OCI-LY3 (cell line): ENCODE data around the gene MX1.

Source experiments
- CTCF ChIP-seq: fragments of 200-600, 300-600 bp; sonication (generic); IDR thresholded peaks from 2 replicates; pipeline ENCODE4 v1.5.1; 2014; ENCODE audit warnings: antibody characterized with exemption, low read length, low read depth
- EZH2phosphoT487 ChIP-seq: fragments of 200-600 bp; shearing (Covaris generic); IDR thresholded peaks from 2 replicates; pipeline ENCODE4 v1.6.1; 2018; ENCODE audit warnings: antibody characterized with exemption, mixed run types, low read depth

- TF ChIP-seq CTCF (no peak), EZH2phosphoT487 (no peak)
Observed at GRCh38 chr21:41494242-41494641, 68.2 kb downstream of the MX1 start.
